Measurements from ENCODE around the gene TOB2.

DNA sequence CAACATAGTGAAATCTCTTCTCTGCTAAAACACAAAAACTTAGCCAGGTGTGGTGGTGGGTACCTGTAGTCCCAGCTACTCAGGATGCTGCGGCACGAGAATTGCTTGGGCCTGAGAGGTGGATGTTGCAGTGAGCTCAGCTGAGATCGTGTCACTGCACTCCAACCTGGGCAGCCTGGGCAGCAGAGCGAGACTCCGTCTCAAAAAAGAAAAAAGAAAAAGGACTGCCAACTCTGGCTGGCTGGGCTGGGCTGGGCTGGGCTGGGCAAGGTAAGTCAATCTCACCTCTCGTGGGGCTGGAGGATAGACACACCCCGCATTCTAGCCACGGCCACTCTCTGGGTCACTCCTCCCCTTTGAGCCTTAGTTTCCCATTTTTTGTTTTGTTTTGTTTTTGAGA lies 37.9 kb downstream of the TOB2 start:
- TF ChIP-seq, protein P1, sequence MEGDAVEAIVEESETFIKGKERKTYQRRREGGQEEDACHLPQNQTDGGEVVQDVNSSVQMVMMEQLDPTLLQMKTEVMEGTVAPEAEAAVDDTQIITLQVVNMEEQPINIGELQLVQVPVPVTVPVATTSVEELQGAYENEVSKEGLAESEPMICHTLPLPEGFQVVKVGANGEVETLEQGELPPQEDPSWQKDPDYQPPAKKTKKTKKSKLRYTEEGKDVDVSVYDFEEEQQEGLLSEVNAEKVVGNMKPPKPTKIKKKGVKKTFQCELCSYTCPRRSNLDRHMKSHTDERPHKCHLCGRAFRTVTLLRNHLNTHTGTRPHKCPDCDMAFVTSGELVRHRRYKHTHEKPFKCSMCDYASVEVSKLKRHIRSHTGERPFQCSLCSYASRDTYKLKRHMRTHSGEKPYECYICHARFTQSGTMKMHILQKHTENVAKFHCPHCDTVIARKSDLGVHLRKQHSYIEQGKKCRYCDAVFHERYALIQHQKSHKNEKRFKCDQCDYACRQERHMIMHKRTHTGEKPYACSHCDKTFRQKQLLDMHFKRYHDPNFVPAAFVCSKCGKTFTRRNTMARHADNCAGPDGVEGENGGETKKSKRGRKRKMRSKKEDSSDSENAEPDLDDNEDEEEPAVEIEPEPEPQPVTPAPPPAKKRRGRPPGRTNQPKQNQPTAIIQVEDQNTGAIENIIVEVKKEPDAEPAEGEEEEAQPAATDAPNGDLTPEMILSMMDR (IDR thresholded peaks at IDR 0.05; ENCODE audit: low read length): no peak
- no peak for TF ChIP-seq EZH2 (IDR thresholded peaks at IDR 0.05; ENCODE audit: borderline replicate concordance, low read length)

All from OCI-LY1 (cell line).